Measurements from ENCODE around the gene SIRPA.
A peak's percentile ranks its signal among the peaks of the same experiment; 100 is the strongest.

Gene SIRPA

GRCh38 chr20:1964061-1964460 lies 68.9 kb downstream of the SIRPA start:
- TF ChIP-seq POLR2AphosphoS5 (IDR thresholded peaks at IDR 0.05; ENCODE audit: low read depth, low read length) (no peak), FOXP2 (optimal IDR thresholded peaks at IDR 0.05; ENCODE audit: borderline replicate concordance, extremely low read depth, extremely low read length, insufficient read depth) (no peak), TAF1 (IDR thresholded peaks at IDR 0.05; ENCODE audit: borderline replicate concordance, insufficient read depth, low read length) (no peak), SIN3A (IDR thresholded peaks at IDR 0.05; ENCODE audit: borderline replicate concordance, insufficient read depth, low read length) (no peak)
- TF ChIP-seq, protein P1, sequence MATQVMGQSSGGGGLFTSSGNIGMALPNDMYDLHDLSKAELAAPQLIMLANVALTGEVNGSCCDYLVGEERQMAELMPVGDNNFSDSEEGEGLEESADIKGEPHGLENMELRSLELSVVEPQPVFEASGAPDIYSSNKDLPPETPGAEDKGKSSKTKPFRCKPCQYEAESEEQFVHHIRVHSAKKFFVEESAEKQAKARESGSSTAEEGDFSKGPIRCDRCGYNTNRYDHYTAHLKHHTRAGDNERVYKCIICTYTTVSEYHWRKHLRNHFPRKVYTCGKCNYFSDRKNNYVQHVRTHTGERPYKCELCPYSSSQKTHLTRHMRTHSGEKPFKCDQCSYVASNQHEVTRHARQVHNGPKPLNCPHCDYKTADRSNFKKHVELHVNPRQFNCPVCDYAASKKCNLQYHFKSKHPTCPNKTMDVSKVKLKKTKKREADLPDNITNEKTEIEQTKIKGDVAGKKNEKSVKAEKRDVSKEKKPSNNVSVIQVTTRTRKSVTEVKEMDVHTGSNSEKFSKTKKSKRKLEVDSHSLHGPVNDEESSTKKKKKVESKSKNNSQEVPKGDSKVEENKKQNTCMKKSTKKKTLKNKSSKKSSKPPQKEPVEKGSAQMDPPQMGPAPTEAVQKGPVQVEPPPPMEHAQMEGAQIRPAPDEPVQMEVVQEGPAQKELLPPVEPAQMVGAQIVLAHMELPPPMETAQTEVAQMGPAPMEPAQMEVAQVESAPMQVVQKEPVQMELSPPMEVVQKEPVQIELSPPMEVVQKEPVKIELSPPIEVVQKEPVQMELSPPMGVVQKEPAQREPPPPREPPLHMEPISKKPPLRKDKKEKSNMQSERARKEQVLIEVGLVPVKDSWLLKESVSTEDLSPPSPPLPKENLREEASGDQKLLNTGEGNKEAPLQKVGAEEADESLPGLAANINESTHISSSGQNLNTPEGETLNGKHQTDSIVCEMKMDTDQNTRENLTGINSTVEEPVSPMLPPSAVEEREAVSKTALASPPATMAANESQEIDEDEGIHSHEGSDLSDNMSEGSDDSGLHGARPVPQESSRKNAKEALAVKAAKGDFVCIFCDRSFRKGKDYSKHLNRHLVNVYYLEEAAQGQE (IDR thresholded peaks at IDR 0.05; ENCODE audit: insufficient read depth in 1 of 2, low read depth in 2 of 2, low read length in 2 of 2), result no peak

DNA sequence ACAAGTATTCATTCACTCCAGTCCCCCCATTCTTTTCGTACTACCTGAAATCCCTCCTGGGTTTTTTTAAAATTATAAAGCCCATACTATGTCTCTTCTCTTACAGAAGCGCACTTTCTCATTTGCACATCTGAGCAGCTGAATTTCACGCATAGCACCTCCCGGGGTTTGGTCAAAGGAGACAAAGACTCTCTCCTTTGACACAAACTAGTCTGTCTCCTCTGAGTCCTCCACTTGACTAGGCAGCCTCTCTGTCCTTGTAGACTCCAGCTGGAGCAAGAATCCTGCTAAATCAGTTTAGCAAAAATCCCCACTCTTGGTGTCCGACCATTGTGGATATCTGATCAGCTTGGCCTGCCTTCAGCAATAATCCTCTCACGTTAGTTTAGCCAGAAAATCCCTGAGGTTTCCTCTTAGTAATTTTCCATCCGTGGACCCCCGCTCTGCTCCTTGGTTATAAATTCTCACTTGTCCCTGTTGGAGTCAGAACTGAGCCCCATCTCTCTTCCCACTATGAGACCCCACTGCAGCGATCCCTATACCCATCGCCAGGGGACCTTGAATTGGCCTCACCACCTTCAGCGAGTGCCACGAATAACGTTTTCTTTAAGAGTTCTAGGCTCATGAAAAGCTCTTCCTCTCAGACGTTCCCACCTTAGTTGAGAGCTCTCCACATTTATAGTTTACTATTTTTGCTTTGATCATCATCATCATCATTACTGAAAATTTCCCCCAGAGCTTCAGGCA lies 69.6 kb downstream of the SIRPA start:
- TF ChIP-seq SIN3A (IDR thresholded peaks at IDR 0.05; ENCODE audit: borderline replicate concordance, insufficient read depth, low read length), result no peak
- TF ChIP-seq POLR2AphosphoS5 (IDR thresholded peaks at IDR 0.05; ENCODE audit: low read depth, low read length), result no peak
- TF ChIP-seq FOXP2 (optimal IDR thresholded peaks at IDR 0.05; ENCODE audit: borderline replicate concordance, extremely low read depth, extremely low read length, insufficient read depth), result no peak
- TF ChIP-seq TAF1 (IDR thresholded peaks at IDR 0.05; ENCODE audit: borderline replicate concordance, insufficient read depth, low read length), result no peak
- TF ChIP-seq, protein P1 (IDR thresholded peaks at IDR 0.05; ENCODE audit: insufficient read depth in 1 of 2, low read depth in 2 of 2, low read length in 2 of 2), result no peak

DNA sequence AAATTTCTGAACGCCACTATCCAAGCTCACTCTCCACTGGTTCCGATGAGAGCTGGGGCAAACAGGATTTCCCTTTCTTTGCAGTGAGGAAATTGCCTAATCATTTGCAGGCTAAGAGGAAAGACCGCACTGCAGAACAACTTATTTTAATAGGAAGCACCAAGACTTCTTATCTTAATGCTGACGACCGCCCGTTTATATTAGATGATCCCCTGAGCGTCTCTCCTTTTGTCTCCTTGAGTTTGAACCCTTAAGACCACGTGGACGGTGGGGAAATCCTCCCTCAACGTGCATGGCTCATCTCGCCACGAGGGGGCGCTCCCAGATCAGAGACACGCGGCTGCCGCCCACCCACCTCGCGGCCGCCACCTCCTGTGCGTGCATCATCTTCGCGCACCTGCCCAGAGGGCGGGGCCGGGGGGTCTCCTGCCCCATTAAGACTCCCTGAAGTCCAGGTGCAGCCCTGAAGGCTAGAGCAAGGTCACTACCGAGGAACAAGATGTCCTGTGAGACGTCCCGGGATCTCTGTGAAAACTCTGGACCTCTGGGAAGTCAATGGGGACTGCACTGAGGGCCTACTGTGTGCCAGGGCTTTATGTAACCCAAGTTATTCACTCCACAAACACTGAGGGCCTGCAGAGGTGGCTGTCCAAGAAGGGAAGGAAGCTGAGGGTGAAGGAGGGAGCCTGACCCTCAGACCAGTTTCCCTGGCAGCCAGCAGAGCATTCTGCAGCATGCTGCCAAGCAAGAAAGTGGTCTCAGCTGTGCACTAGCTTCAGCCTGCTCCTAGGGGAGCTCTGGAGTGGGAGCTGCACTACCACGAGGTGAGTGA lies 70.5 kb downstream of the SIRPA start:
- TF ChIP-seq FOXP2 (optimal IDR thresholded peaks at IDR 0.05; ENCODE audit: borderline replicate concordance, extremely low read depth, extremely low read length, insufficient read depth), result peak; percentile 71
- TF ChIP-seq SIN3A (IDR thresholded peaks at IDR 0.05; ENCODE audit: borderline replicate concordance, insufficient read depth, low read length), result no peak
- TF ChIP-seq TAF1 (IDR thresholded peaks at IDR 0.05; ENCODE audit: borderline replicate concordance, insufficient read depth, low read length), result no peak
- TF ChIP-seq POLR2AphosphoS5 (IDR thresholded peaks at IDR 0.05; ENCODE audit: low read depth, low read length), result no peak
- TF ChIP-seq, protein P1 (IDR thresholded peaks at IDR 0.05; ENCODE audit: insufficient read depth in 1 of 2, low read depth in 2 of 2, low read length in 2 of 2), result 0 out of 4 replicates have a peak, but pooled peaks of 1 of the 2 experiments have one; percentile 50

GRCh38 chr20:1968964-1969363 lies 73.8 kb downstream of the SIRPA start:
- TF ChIP-seq FOXP2 (optimal IDR thresholded peaks at IDR 0.05; ENCODE audit: borderline replicate concordance, extremely low read depth, extremely low read length, insufficient read depth), result no peak

- TF ChIP-seq POLR2AphosphoS5 (IDR thresholded peaks at IDR 0.05; ENCODE audit: low read depth, low read length) (no peak), TAF1 (IDR thresholded peaks at IDR 0.05; ENCODE audit: borderline replicate concordance, insufficient read depth, low read length) (no peak)
- TF ChIP-seq, protein P1 (IDR thresholded peaks at IDR 0.05; ENCODE audit: insufficient read depth in 1 of 2, low read depth in 2 of 2, low read length in 2 of 2), result no peak
Measured at GRCh38 chr20:1971893-1972586, 76.8 kb downstream of the SIRPA start.

Measured in PFSK-1 (cell line).